Iris pigment epithelial cell (primary cell): ENCODE data around the gene SRP14.
"Not testable (repeated sequence)": the region's sequence is repeated elsewhere in the genome, so short reads cannot be mapped to it uniquely, and the experiment has no call there.

Experiments
- DNase-seq: peaks from one replicate; pipeline ENCODE4 v3.0.0-alpha.2; 2011; ENCODE audit warnings: low read depth

SRP14 gene

DNA sequence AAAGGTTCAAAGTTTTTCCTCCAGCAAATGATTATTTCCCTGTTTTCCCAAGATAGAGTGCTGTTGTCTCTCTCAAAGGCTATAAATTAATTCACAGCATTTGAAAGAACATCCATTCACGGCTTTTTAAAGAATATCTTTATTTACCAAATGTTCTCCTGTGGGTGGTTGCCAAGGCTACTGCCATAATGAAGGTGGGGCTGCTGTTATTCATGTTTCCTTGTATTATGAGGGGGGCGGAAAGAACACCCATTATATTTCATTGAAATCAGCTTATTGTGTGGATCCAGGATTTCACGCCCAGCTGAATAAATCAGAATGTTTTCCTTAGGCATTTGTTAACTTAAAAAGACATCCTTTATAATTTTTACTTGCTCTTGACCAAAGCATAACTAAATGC, 10.1 kb downstream of the SRP14 start:
- no peak for DNase-seq

DNA sequence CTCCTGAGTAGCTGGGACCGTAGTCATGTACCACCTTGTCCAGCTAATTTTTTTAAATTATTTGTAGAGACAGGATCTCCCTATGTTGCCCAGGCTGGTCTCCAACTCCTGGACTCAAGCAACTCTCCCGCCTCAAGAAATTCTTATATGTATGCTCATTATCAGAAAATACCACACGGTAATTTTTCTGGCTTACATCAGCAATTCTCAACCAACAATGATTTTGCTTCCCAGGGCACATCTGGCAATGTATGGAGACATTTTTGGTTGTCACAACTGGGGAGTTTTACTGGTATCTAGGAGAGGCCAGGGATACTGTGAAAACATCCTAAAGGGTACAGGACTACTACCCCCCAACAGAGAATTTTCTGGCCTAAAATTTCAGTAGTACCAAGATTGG, 10.8 kb downstream of the SRP14 start:
- no peak for DNase-seq

DNA sequence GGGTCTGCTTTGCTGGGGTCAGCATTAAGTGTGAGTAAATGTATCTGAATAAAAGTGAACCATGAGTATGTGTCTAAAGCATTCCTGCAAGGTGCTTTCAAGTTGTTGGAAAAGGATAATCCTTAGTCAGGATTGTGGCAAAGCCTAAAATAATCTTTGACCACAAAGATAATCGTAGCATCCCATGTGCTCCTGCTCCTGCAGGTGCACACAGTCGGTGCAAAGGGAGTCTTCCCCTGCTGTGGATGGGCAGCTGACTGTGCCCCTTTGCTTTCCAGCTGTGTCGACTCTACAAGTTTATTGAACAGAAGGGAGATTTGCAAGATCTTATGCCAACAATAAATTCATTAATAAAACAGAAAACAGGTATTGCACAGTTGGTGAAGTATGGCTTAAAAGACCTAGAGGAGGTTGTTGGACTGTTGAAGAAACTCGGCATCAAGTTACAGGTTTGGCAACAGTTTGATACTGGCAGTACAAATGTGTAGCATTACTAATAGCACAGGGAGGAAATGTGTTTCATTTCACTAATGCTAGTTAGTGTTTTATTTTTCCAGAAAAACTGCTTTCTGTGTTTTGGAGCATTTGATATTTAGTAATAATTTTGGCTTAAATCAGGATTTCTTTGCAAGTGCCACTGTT, 22.6 kb downstream of the SRP14 start:
- peak; percentile 74 for DNase-seq

DNA sequence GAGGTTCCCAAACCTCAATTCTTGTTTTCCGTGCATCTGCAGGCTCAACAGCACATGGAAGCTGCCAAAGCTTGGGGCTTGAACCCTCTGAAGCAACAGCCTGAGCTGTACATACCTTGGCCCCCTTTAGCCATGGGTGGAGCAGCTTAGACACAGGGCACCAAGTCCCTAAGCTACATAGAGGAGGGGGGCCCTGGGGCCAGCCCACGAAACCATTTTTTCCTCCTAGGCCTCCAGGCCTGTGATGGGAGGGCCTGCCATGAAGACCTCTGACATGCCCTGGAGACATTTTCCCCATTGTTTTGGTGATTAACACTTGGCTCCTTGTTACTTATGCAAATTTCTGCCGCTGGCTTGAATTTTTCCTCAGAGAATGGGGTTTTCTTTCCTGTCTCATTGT, 24.6 kb downstream of the SRP14 start:
- no peak for DNase-seq

DNA sequence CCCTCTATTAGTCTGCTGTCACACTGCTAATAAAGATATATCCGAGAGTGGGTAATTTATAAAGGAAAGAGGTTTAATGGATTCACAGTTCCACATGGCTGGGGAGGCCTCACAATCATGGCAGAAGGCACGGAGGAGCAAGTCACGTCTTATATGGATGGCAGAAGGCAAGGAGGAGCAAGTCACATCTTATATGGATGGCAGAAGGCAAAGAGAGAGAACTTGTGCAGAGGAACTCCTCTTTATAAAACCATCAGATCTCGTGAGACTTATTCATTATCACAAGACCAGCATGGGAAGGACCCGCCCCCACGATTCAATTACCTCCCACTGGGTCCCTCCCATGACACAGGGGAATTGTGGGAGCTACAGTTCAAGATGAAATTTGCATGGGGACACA, 25.6 kb downstream of the SRP14 start:
- not testable (repeated sequence) for DNase-seq

DNA sequence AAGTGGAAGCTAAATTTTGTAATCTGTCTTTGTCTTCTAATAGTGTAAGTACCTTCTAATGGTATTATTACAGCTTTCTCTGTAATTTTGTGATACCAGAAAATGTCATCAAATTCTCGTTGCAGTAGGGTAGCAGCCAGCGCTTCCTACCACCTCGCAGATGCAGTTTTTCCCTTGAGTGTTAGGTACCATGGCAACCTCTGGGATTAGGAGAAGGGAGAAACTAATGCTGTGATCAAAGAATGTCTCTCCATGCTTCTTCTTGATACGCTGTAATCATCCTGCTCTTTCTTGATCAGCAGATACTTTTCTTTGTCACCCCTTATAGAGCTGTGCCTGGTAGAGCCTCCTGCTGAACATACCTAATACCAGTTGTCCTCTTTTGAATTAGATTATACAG, 27.7 kb downstream of the SRP14 start:
- no peak for DNase-seq

DNA sequence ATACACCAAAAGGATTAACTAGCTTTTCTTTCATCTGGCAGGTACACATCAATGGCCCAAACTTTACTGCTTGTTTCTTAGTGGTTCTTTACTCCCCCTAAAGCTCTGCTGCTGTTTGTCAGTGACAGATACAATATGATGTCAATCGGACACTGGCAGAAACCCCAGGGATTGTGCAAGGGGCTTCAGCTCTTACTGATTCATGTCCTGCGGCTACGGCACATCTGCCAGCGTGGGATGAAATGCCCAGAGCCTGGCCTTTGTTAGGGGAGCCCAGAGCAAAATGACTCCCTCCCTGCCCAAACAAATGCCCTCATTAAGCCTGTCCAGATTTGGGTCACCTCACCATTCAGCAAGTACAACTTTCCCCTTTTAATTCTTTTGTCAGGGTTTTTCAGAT, 28.3 kb downstream of the SRP14 start:
- DNase-seq, result peak; percentile 90

DNA sequence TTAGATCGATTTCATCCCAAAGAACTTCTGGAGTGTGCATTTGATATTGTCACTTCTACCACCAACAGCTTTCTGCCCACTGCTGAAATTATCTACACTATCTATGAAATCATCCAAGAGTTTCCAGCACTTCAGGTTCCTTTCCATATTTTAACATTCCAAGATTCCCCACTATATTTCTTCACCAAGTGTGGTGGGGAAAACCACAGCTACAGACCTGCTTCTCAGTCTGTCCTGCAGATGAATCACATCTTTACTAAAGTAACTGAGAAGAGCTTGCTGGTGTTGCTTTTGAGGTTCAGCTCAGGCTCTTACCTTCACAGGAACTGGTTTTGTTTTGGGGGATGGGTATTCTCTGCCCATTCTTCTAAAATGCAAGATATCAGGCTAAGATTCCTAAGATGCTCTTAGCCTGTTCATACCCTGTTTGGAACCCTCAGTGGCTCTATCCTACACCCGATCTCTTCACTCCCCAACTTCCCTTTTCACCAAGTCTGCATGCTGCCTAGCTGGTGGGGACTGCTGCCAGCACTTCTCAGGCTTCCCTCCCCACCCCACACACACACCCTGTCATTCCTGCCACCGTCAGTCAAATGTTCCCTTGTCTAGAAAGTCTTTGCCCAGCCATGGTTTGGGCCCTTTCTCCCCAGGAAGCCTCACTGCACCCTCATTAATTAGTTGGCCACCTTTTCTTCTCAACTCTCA, 30.8 kb downstream of the SRP14 start:
- DNase-seq, result peak; percentile 64

DNA sequence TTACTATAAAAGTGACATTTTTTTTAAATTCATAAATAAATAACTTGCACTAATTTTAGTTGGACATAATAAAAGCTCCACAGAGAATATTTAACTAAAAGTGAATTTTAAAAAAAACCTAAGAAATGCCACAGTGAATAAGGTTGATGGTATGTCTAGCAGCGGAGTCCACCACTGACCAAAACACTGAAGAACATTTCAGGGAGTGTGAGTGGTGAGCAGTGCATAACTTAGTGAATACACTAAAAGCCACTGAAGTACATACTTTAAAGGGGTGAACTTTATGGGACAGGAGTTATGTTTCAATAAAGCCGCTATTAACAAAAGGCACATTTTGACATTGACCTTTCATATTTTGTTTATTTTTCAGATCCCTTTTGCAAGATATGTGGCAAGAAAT, 32.3 kb downstream of the SRP14 start:
- DNase-seq, result peak; percentile 96

DNA sequence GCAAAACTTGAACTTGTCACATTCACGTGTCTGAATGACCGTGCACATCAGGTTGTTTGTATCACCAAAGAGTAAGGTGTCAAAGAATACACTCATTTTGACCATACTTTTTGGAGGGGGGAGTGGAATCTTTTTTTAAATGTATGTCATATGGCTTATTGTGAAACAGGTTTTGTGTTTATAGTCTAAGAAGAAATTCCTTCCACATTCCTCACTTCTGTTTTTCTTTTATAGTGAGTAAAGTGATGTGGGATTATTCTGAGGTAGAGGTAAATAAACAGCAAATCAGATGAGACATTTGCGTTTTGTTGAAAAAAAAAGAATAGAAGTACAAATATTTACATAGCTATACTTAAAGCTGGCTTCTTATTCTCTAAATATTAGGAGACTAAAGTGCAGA, 33.0 kb downstream of the SRP14 start:
- peak; percentile 85 for DNase-seq

DNA sequence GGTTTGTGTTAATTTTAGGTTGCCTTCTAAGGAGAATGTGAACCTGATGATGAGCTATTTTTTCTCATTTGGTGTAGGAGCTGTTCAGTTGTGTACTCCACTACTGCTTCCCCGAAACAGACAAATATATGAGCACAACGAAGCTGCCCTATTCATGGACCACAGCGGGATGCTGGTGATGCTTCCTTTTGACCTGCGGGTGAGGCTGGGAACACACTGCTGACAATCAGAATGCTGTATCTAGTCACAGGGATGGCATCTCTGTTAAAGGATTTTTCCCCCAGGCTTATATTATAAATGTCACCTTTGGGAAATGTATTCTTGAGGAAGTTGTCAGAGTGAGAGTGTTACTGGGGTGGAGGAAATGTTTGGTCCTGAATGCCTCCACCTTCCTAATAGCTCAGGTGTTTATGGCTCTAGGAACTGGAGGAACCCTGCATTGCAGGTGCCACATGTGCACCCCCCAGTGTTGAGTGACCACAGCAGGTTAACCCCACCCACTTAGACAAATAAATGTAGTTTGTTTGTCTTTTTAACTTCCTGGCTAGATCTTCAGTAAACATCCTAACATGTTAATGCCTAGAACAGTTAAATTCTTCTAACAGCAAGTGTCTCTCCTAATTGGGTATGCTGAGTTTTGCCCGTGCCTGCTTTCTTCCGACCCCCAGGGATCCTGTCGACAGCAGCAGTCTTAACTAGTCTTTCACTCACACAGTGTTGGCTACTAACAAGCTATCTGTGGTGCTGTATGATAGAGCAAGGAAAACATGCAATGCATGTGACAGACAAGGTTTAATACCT, 35.7 kb downstream of the SRP14 start:
- no peak for DNase-seq

DNA sequence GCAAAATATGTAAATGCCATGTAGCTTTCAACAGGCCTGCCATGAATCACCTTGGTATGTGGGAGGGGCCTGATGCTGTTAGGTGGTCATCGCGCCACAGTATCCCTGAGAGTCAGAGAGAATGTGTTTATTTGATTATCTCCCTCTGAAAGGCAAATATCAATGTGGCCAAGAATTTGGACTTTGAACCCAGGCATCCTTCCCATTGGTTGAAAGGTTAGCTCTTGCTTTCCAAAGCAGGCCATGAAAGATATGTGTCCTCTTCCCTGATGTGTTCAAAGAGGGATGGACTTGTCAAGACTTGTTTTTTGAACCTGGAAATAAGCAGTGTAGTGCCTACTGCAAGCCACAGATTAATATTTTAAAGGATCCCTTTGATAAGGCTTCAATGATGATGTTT, 36.7 kb downstream of the SRP14 start:
- DNase-seq, result peak; percentile 80

DNA sequence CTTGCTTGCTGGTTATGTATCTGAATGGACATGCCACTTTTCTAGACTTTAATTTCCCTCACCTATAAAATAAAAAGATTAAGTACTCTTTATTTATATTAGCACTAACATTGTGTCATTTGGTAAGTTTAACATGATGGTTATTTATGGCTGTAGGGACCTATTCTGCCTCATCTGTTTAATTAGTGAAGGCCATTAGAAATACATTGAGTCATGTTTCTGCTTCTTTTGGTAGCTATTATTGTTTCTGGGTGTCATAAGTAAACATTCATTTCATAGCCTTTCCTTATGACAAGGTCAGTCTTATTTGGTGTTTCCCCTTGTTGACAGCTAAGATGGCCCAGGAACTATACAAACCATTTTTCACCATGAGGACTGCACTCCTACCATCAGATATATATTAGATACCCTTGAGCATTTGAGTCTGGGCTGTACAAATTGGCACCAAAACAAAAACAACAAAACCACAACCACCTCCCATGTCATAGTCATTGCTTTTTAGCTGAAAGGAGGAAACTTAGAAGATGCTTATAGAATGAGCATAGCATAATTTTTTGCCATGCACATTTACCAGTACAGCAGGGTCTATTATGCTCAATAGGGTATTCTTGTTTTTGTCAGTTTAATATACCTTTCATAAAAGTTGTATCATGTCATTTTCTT, 39.3 kb downstream of the SRP14 start:
- DNase-seq, result peak; percentile 47

DNA sequence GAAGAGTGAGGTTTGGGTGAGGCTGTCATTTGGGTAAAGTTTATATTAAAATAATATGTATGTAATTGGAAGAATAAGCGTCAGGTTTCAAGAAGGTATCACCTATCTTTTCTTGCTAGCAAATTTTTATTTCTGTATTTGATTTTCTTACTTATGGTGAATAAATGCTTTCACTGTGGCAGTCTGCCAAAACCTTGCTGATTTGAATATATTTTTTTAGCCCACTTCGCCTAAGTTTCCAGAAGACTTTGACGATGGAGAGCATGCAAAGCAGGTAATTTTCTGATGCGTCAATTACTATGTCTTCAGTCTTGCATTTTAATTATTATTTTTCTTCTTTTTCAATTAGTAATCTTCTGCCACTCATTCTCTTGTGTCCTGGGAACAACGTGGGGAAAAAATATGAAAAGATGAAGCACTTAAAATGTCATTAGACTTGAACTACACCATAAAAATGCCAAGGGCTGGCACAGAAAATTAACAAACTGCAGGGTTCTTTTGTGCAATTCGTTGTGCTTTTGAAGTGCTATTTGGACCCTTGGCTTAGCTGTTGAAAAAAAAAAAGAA, 40.4 kb downstream of the SRP14 start:
- no peak for DNase-seq

DNA sequence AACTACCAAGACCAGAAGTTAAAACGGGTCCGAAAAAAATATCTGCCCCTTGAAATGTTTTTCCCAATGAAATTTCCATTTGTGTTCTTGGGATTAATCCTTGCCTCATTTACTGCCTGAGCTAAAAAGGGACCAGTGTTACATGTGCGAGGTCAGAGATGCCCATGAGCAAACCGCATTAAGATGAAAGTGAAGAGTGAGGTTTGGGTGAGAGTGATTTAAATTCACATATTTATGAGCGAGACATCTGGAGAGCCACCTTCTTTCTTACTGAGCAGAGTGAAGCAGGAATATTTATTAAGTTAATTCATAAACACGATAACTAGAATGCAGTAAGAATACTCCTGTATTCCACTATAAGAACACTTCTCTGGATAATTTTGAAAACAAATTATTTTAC, 41.3 kb downstream of the SRP14 start:
- no peak for DNase-seq

DNA sequence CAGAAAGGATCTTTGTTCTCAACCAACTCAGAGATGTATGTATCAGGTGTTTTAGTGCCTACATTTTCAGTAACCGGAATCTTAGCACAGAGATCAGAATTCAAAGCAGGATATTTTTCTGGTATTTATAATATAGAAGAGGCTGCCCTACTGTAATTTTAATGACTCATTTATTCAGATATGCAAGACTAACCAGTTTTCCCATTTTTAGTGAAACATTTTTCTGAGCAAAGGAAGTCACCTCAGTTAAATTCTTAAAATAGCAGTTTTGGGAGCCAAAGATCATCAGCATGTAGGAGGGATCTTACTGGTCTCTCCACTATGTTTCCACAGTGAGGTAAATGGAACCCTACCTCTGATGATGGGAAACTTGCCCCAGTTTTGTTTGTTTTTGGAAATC, 42.0 kb downstream of the SRP14 start:
- DNase-seq, result peak; percentile 20

DNA sequence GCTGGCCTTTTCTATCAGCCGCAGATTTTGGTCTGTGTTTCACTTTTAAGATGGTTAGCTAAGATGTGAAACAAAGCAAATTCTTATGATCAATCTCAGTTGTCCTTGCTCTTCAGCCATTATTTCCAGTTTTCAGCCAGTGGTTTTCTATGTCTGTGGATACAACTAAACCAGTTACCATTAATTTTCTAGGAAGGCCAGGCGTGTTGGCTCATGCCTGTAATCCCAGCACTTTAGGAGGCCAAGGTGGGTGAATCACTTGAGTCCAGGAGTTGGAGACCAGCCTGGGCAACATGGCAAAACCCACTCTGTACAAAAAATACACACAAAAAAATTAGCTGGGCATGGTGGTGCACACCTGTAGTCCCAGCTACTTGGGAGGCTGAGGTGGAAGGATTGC, 42.8 kb downstream of the SRP14 start:
- not testable (repeated sequence) for DNase-seq

DNA sequence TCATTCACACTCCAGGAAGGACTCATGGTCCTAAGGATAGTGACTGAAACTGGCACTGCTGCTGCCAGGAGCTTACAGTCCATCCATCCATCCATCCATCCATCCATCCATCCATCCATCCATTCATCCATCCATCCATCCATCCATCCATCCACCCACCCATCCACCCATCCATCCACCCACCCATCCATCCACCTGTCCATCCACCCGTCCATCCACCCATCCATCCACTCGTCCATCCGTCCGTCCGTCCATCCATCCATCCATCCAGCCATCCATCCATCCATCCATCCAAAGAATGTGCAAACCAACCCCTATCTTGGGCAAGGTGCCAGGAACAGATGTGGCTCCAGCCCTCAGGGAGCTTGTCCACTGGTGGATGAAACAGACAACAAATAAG, 46.0 kb downstream of the SRP14 start:
- DNase-seq, result not testable (repeated sequence)

DNA sequence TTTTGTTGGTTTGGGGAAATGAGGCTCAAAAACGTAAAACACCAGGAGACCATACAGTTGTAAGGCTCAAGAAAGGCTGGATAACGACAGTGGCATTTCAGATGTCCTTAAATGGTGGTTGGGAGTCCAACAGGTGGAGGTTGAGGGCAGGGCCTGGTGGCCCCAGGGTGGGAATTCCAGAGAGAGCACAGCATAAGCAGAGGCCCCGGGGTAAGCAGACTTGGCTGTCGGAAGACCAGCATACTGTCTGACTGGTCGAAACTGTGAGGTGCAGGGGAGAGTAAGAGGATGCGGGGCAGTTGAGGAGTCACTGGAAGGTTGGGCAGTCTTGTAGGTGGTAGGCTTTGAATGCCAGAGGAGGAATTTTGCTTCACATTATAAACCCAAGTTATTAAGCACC, 48.3 kb downstream of the SRP14 start:
- no peak for DNase-seq

DNA sequence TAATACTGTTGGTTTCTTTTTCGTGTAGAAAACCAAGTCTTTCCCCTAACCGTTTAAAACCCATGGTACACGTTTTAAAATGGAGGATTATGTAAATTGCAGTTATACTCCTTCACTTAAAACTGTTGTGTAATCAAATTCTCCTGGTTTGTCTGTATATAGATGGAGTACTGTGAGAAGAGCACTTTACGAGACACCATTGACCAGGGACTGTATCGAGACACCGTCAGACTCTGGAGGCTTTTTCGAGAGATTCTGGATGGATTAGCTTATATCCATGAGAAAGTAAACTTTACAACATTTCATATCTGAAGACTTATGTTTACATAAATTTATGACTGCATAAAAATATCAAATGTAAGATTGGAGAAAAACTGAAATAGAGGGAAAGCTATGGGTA, 51.2 kb downstream of the SRP14 start:
- DNase-seq, result no peak
